ENCODE measurements around the gene SERINC2.
A peak's percentile ranks its signal among the peaks of the same experiment; 100 is the strongest.

The SERINC2 gene

GRCh38 chr1:31453384-31454079, 40.5 kb downstream of the SERINC2 start:
- Histone ChIP-seq H3K9me2 (replicated peaks; ENCODE audit: insufficient read depth, low read length) (no peaks in the 10 kb centered on the region), H3K4me1 (ENCODE audit: low read length) (no peaks in the 10 kb centered on the region), H3K9ac (ENCODE audit: low read length) (no peak overlapping the region), H3K79me2 (ENCODE audit: low read length) (no peaks in the 10 kb centered on the region), H3K27ac (ENCODE audit: low read length) (no peak overlapping the region), H2AFZ (ENCODE audit: low read length) (no peak overlapping the region), H3K27me3 (replicated peaks; ENCODE audit: insufficient read depth, low read length) (no peaks in the 10 kb centered on the region), H3F3A (ENCODE audit: insufficient read depth, low read length) (no peaks in the 10 kb centered on the region), H3K4me3 (ENCODE audit: low read length) (no peak overlapping the region), H3K9me3 (replicated peaks; ENCODE audit: insufficient read depth, low read length) (no peaks in the 10 kb centered on the region), H3K36me3 (replicated peaks; ENCODE audit: insufficient read depth, low read length) (no peaks in the 10 kb centered on the region), H3K4me2 (ENCODE audit: low read depth, low read length) (no peak overlapping the region), H4K20me1 (ENCODE audit: insufficient read depth, low read length) (no peaks in the 10 kb centered on the region)
- no peak for DNase-seq
- no peak for TF ChIP-seq CTCF (IDR thresholded peaks at IDR 0.05; ENCODE audit: low read length)

DNA sequence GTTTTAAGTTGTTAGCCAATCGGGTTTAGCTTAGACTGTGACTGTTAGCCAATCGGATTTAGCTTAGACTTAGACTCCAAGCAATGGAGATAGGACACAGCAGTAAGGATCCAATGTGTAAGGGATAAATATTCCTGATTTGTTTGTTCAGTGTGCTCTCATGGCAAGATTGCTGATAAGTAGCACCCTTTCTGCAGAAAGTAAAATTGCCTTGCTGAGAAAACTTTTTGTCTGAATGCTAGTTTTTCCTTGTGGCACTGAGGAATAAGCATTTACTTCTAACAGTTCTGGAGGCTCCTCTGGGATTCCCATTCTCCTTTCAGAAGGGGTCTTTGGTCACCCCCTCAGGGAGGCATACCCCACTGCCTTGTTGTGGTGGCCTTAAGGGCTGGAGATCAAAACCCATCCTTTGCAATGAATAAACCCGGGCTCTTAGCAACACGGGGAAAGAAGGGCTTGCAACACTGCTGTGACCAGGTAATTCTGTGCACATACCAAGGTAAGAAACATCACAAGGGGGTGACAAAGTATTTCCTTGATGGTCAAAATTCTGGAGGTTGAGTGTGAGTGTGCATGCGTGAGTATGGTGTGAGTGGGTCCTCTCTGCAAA, 45.4 kb downstream of the SERINC2 start:
- H3K9me3 ChIP-seq (replicated peaks; ENCODE audit: insufficient read depth, low read length) = no peaks in the 10 kb centered on the region

DNA sequence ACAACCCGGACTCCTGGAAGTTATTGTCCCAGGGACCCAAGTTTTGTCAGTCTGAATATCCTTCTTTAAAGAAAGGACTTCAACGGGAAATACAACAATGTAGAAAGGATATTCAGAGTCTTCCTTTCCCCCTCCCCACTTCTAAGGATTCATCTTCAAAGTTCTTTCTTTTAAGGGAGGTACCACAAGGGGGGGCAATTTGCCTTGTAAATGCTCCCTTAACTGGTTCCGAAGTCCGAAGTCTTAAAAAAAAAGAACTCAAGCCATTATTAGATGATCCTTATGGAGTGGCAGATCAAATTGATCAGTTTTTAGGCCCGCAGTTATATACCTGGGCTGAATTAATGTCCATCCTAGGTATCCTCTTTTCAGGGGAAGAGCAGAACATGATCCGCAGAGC, 47.0 kb downstream of the SERINC2 start:
- no peaks in the 10 kb centered on the region for H4K20me1 ChIP-seq (ENCODE audit: insufficient read depth, low read length)
- no peaks in the 10 kb centered on the region for H3K36me3 ChIP-seq (replicated peaks; ENCODE audit: insufficient read depth, low read length)
- no peaks in the 10 kb centered on the region for H3K79me2 ChIP-seq (ENCODE audit: low read length)
- peak overlapping the region; percentile 38; the same call in 1 of the 2 replicates for H3K27ac ChIP-seq (ENCODE audit: low read length)
- H3K9me2 ChIP-seq (replicated peaks; ENCODE audit: insufficient read depth, low read length) = no peaks in the 10 kb centered on the region
- no peak overlapping the region for H2AFZ ChIP-seq (ENCODE audit: low read length)
- no peaks in the 10 kb centered on the region for H3K27me3 ChIP-seq (replicated peaks; ENCODE audit: insufficient read depth, low read length)
- peak; percentile 49 for TF ChIP-seq CTCF (IDR thresholded peaks at IDR 0.05; ENCODE audit: low read length)
- no peak for TF ChIP-seq EZH2 (optimal IDR thresholded peaks at IDR 0.05; ENCODE audit: low read depth, low read length)
- H3K4me2 ChIP-seq (ENCODE audit: low read depth, low read length) = peak overlapping the region; percentile 40; the same call in 1 of the 2 replicates
- peaks cover 23% of the 10 kb centered on the region for H3K4me1 ChIP-seq (ENCODE audit: low read length)
- H3F3A ChIP-seq (ENCODE audit: insufficient read depth, low read length) = peaks cover 12% of the 10 kb centered on the region
- no peak overlapping the region for H3K9ac ChIP-seq (ENCODE audit: low read length)
- no peaks in the 10 kb centered on the region for H3K9me3 ChIP-seq (replicated peaks; ENCODE audit: insufficient read depth, low read length)
- DNase-seq = no peak
- H3K4me3 ChIP-seq (ENCODE audit: low read length) = no peak overlapping the region

More for the DNA sequence above, 45.4 kb downstream of the SERINC2 start:
- DNase-seq = no peak
- peaks cover 12% of the 10 kb centered on the region for H3F3A ChIP-seq (ENCODE audit: insufficient read depth, low read length)
- H3K9ac ChIP-seq (ENCODE audit: low read length) = no peak overlapping the region
- H3K4me1 ChIP-seq (ENCODE audit: low read length) = peaks cover 23% of the 10 kb centered on the region
- H2AFZ ChIP-seq (ENCODE audit: low read length) = no peak overlapping the region
- no peaks in the 10 kb centered on the region for H3K36me3 ChIP-seq (replicated peaks; ENCODE audit: insufficient read depth, low read length)
- H3K4me2 ChIP-seq (ENCODE audit: low read depth, low read length) = no peak overlapping the region
- TF ChIP-seq EZH2phosphoT487 (IDR thresholded peaks at IDR 0.05; ENCODE audit: low read length) (no peak), EZH2 (optimal IDR thresholded peaks at IDR 0.05; ENCODE audit: low read depth, low read length) (no peak), CTCF (IDR thresholded peaks at IDR 0.05; ENCODE audit: low read length) (no peak)
- no peak overlapping the region for H3K4me3 ChIP-seq (ENCODE audit: low read length)
- no peaks in the 10 kb centered on the region for H3K27me3 ChIP-seq (replicated peaks; ENCODE audit: insufficient read depth, low read length)
- H4K20me1 ChIP-seq (ENCODE audit: insufficient read depth, low read length) = no peaks in the 10 kb centered on the region
- H3K9me2 ChIP-seq (replicated peaks; ENCODE audit: insufficient read depth, low read length) = no peaks in the 10 kb centered on the region
- H3K79me2 ChIP-seq (ENCODE audit: low read length) = no peaks in the 10 kb centered on the region
- no peak overlapping the region for H3K27ac ChIP-seq (ENCODE audit: low read length)
